H1 (cell line): Measurements from ENCODE around the gene PREX1. TPM values are rescaled to one million over a fixed set of nuclear protein-coding genes. Genes with fewer than 3 reads are reported as not detected.

Experiments
- CTCF ChIA-PET: fragments of 300-600 bp; sonication (Branson Sonifier 250); formaldehyde crosslinking; loops from one replicate; lab custom pipeline; 2021; ENCODE audit not compliant: partially characterized antibody; lab: Charles Lee
- POLR2A ChIA-PET: fragments of 300-600 bp; sonication (Branson Sonifier 250); formaldehyde crosslinking; loops from one replicate; lab custom pipeline; 2021; ENCODE audit warnings: inconsistent platforms; ENCODE audit not compliant: partially characterized antibody; lab: Charles Lee
- DNase-seq, 2 experiments: peaks; one replicate each; pipeline versions ENCODE4 v3.0.0 to v3.0.0-alpha.2; 2010 to 2022; ENCODE audit warnings: low spot score in 2 of 2, low read depth in 1 of 2, mixed read lengths in 1 of 2
- FAIRE-seq: peaks from 2 replicates; lab custom pipeline; 2011; peaks lifted over from hg19 to GRCh38; lab: Jason Lieb, UNC
- H2AFZ ChIP-seq: 2 replicates; pipeline ENCODE4 v1.8.1; 2012; ENCODE audit warnings: low read length, inconsistent platforms
- H2AK5ac ChIP-seq: 2 replicates; pipeline ENCODE4 v1.6.1; 2013; ENCODE audit warnings: low read depth, low read length
- H2BK120ac ChIP-seq: replicated peaks from 2 replicates; pipeline ENCODE3; 2013; ENCODE audit warnings: low read depth, low read length, inconsistent platforms
- H2BK12ac ChIP-seq: 2 replicates; pipeline ENCODE4 v1.6.1; 2013; ENCODE audit warnings: low read depth, low read length
- H2BK15ac ChIP-seq: 2 replicates; pipeline ENCODE4 v1.6.1; 2013; ENCODE audit warnings: low read length
- H2BK20ac ChIP-seq: 2 replicates; pipeline ENCODE4 v1.6.1; 2013; ENCODE audit warnings: low read length
- H2BK5ac ChIP-seq: 2 replicates; pipeline ENCODE4 v1.6.1; 2013; ENCODE audit warnings: low read depth, low read length
- H3K14ac ChIP-seq: 2 replicates; pipeline ENCODE4 v1.6.1; 2013; ENCODE audit warnings: inconsistent platforms; ENCODE audit not compliant: insufficient read length
- H3K18ac ChIP-seq: 2 replicates; pipeline ENCODE4 v1.6.1; 2013; ENCODE audit warnings: low read length; ENCODE audit errors: extremely low read depth
- H3K23ac ChIP-seq: 2 replicates; pipeline ENCODE4 v1.6.1; 2013; ENCODE audit warnings: inconsistent platforms; ENCODE audit not compliant: insufficient read length
- H3K23me2 ChIP-seq: 2 replicates; pipeline ENCODE4 v1.6.1; 2013; ENCODE audit warnings: low read depth, low read length
- H3K27ac ChIP-seq: 2 replicates; pipeline ENCODE4 v1.6.1; 2011; ENCODE audit warnings: low read depth, low read length, inconsistent platforms
- H3K27me3 ChIP-seq, 4 experiments: replicated peaks in 1 of 4; 1 replicate in 1 of 4; 2 replicates in 3 of 4; pipeline versions ENCODE4 v1.6.1 to v1.8.1; 2011 to 2013; ENCODE audit warnings: low read length in 3 of 4, mild to moderate bottlenecking in 3 of 4, inconsistent platforms in 2 of 4, mixed read lengths in 2 of 4, moderate library complexity in 1 of 4; ENCODE audit not compliant: control insufficient read depth in 3 of 4, insufficient read depth in 3 of 4; ENCODE audit errors: extremely low read depth in 1 of 4
- H3K36me3 ChIP-seq, 4 experiments: 2 replicates each; pipeline versions ENCODE4 v1.6.1 to v1.8.1; 2011 to 2013; ENCODE audit warnings: mild to moderate bottlenecking in 4 of 4, low read length in 3 of 4, moderate library complexity in 2 of 4, control low read depth in 1 of 4, inconsistent platforms in 1 of 4; ENCODE audit not compliant: insufficient read depth in 4 of 4, control insufficient read depth in 2 of 4
- H3K4ac ChIP-seq: replicated peaks from 2 replicates; pipeline ENCODE3; 2013; ENCODE audit warnings: low read length, low read depth, mixed read lengths, inconsistent platforms; ENCODE audit not compliant: insufficient read length
- H3K4me1 ChIP-seq, 4 experiments: replicated peaks in 1 of 4; 1 replicate in 1 of 4; 2 replicates in 3 of 4; pipeline versions ENCODE4 v1.6.1 to v1.8.1; 2011 to 2013; ENCODE audit warnings: low read length in 3 of 4, inconsistent platforms in 2 of 4, mixed read lengths in 1 of 4; ENCODE audit not compliant: insufficient read depth in 4 of 4, control insufficient read depth in 3 of 4
- H3K4me2 ChIP-seq, 2 experiments: 2 replicates each; pipeline versions ENCODE4 v1.6.1 to v1.8.1; 2011 to 2013; ENCODE audit warnings: low read depth in 2 of 2, low read length in 2 of 2, control low read depth in 1 of 2, inconsistent platforms in 1 of 2, mild to moderate bottlenecking in 1 of 2; ENCODE audit not compliant: insufficient read depth in 1 of 2
- H3K4me3 ChIP-seq, 4 experiments: fragments of 200-600, 300-600 bp in 1 of 4; sonication (generic), shearing (Covaris generic), sonication (Bioruptor Twin) in 1 of 4; 2 replicates each; pipeline versions ENCODE4 v1.5.1 to v1.8.1; 2011 to 2016; ENCODE audit warnings: low read length in 4 of 4, low read depth in 3 of 4, control low read depth in 2 of 4, inconsistent platforms in 2 of 4, mild to moderate bottlenecking in 2 of 4, mixed read lengths in 1 of 4, moderate library complexity in 1 of 4; ENCODE audit not compliant: insufficient read depth in 2 of 4; ENCODE audit errors: extremely low read depth in 1 of 4
- H3K56ac ChIP-seq: replicated peaks from 2 replicates; pipeline ENCODE3; 2013; ENCODE audit warnings: low read depth, mild to moderate bottlenecking, mixed read lengths, low read length, inconsistent platforms; ENCODE audit not compliant: insufficient read length
- H3K79me1 ChIP-seq: 2 replicates; pipeline ENCODE4 v1.6.1; 2013; ENCODE audit warnings: low read depth, low read length, control low read depth
- H3K79me2 ChIP-seq, 2 experiments: 2 replicates each; pipeline versions ENCODE4 v1.6.1 to v1.8.1; 2012 to 2013; ENCODE audit warnings: low read length in 2 of 2, mild to moderate bottlenecking in 2 of 2, inconsistent platforms in 1 of 2; ENCODE audit not compliant: insufficient read depth in 2 of 2, control insufficient read depth in 1 of 2
- H3K9ac ChIP-seq, 4 experiments: replicated peaks in 1 of 4; 1 replicate in 1 of 4; 2 replicates in 3 of 4; pipeline versions ENCODE4 v1.6.1 to v1.8.1; 2011 to 2013; ENCODE audit warnings: low read depth in 3 of 4, low read length in 3 of 4, control low read depth in 2 of 4, mild to moderate bottlenecking in 2 of 4, moderate library complexity in 2 of 4, inconsistent platforms in 1 of 4; ENCODE audit errors: extremely low read depth in 1 of 4
- H3K9me3 ChIP-seq, 2 experiments: 2 replicates each; pipeline versions ENCODE4 v1.6.1 to v1.8.1; 2012 to 2013; ENCODE audit warnings: mild to moderate bottlenecking in 2 of 2, moderate library complexity in 2 of 2, control low read depth in 1 of 2, inconsistent platforms in 1 of 2, low read depth in 1 of 2, low read length in 1 of 2, mixed read lengths in 1 of 2; ENCODE audit not compliant: insufficient read depth in 2 of 2
- H4K20me1 ChIP-seq, 2 experiments: replicated peaks in 1 of 2; 2 replicates each; pipeline versions ENCODE3 to v1.8.1; 2011 to 2013; ENCODE audit warnings: inconsistent platforms in 2 of 2, low read length in 2 of 2, mild to moderate bottlenecking in 1 of 2; ENCODE audit not compliant: insufficient read depth in 2 of 2, control insufficient read depth in 1 of 2
- H4K5ac ChIP-seq: 2 replicates; pipeline ENCODE4 v1.6.1; 2013; ENCODE audit warnings: low read length, low read depth, mixed read lengths, inconsistent platforms; ENCODE audit not compliant: insufficient read length
- H4K8ac ChIP-seq: 2 replicates; pipeline ENCODE4 v1.8.0; 2013; ENCODE audit warnings: mild to moderate bottlenecking, moderate library complexity, low read length, inconsistent platforms; ENCODE audit not compliant: insufficient read depth; ENCODE audit errors: extremely low read depth
- H4K91ac ChIP-seq: replicated peaks from 2 replicates; pipeline ENCODE3; 2013; ENCODE audit warnings: low read length, mixed read lengths, inconsistent platforms; ENCODE audit not compliant: insufficient read length
- CEBPB ChIP-seq: IDR thresholded peaks from 2 replicates; pipeline ENCODE4 v1.6.1; 2012; ENCODE audit warnings: low read depth, low read length
- FOSL1 ChIP-seq: IDR thresholded peaks from 2 replicates; pipeline ENCODE4 v1.6.1; 2011; ENCODE audit warnings: mild to moderate bottlenecking, low read depth, low read length, moderate library complexity; ENCODE audit not compliant: insufficient read depth
- GTF2F1 ChIP-seq: IDR thresholded peaks from 2 replicates; pipeline ENCODE4 v1.6.1; 2012; ENCODE audit warnings: low read depth, low read length, improper control_type of control experiment, borderline replicate concordance
- NRF1 ChIP-seq: IDR thresholded peaks from 2 replicates; pipeline ENCODE4 v1.6.1; 2011; ENCODE audit warnings: mild to moderate bottlenecking, low read depth, low read length, improper control_type of control experiment
- YY1 ChIP-seq: IDR thresholded peaks from 2 replicates; pipeline ENCODE4 v1.6.1; 2011; ENCODE audit warnings: low read depth, mild to moderate bottlenecking, low read length
- WGBS, 2 experiments: shearing (Covaris generic) in 1 of 2; methylation state at CpG; one replicate each; pipeline versions ENCODE4 v1.1.6 to v1.1.7; 2013 to 2015; ENCODE audit warnings: low lambda C conversion rate in 2 of 2, mixed read lengths in 2 of 2, inconsistent platforms in 1 of 2, low coverage in 1 of 2, missing lambda C conversion rate in 1 of 2; ENCODE audit not compliant: insufficient replicate concordance in 2 of 2, insufficient coverage in 1 of 2, insufficient read length in 1 of 2; ENCODE audit errors: extremely low coverage in 1 of 2, missing lambda C conversion rate in 1 of 2; 5-methylcytosine and 5-hydroxymethylcytosine counted together
- polyA plus RNA-seq, 7 experiments: library from polyadenylated mRNA; depleted of rRNA in 3 of 7; stranded (reverse) in 5 of 7; unstranded in 2 of 7; fragments of >200 nt in 5 of 7; fragments of 200-250 nt in 2 of 7; gene quantifications; 1 replicate in 5 of 7; 2 replicates in 1 of 7; 4 replicates in 1 of 7; pipeline versions ENCODE4 v1.2.1 to v1.2.3, GENCODE V29; 2011 to 2013; ENCODE audit warnings: missing spikeins in 2 of 7, mixed read lengths in 2 of 7
- total RNA-seq: library from RNA; stranded (reverse); fragmentation: NEBNext Ultra II Directional; extraction: Animal tissue kit (Norgen Biotek cat#: 25700); gene quantifications from 2 replicates; pipeline ENCODE4 v1.2.1, GENCODE V29; 2021
- TF ChIP-seq, protein P1 (sequence below): IDR thresholded peaks from 2 replicates; pipeline ENCODE4 v1.6.1; 2011; ENCODE audit warnings: low read depth, mild to moderate bottlenecking, low read length; ENCODE audit not compliant: insufficient read depth

Gene PREX1
- total and polyA plus RNA-seq, 2 of the 8 experiments (the other 6 are each of a cell fraction or from before 2014, with no cell fraction given), result 10.7 to 12.8 TPM

GRCh38 chr20:48633620-48634257, 194.1 kb downstream of the PREX1 start:
- WGBS, 2 experiments, result 73 to 100% methylated on average over 1 to 9 of the region's 9 CpGs
- CTCF ChIA-PET, result interaction anchor here (1.3 to 2.1 kb wide), 2 partner anchors 13 to 23 kb away, joined by 3 to 9 read pairs; no protein-coding TSS in a partner anchor
- H3K23ac ChIP-seq, result no peak overlapping the region

More at GRCh38 chr20:48633620-48634257, 194.1 kb downstream of the PREX1 start:
- H3K36me3 ChIP-seq, result no peaks in the 10 kb centered on the region
- H2BK20ac ChIP-seq, result no peak overlapping the region
- no peak overlapping the region for H3K4me3 ChIP-seq
- H3K9ac ChIP-seq, result no peak overlapping the region
- H3K23me2 ChIP-seq, result peaks cover 4% of the 10 kb centered on the region
- H2AK5ac ChIP-seq, result no peak overlapping the region
- no peaks in the 10 kb centered on the region for H3K79me2 ChIP-seq
- H2AFZ ChIP-seq, result no peak overlapping the region
- H4K5ac ChIP-seq, result no peak overlapping the region
- H2BK5ac ChIP-seq, result no peak overlapping the region
- no peak overlapping the region for H3K4me2 ChIP-seq
- no peak overlapping the region for H2BK12ac ChIP-seq
- H2BK120ac ChIP-seq, result no peak overlapping the region
- peaks cover 0 to 6% (median 2%) of the 10 kb centered on the region in 4 experiments; a peak in 5 of 7 replicates for H3K4me1 ChIP-seq
- no peak for DNase-seq
- H3K79me1 ChIP-seq, result no peaks in the 10 kb centered on the region
- no peak overlapping the region for H3K4ac ChIP-seq
- H4K20me1 ChIP-seq, result peaks cover 0 to 4% of the 10 kb centered on the region in 2 experiments
- no peaks in the 10 kb centered on the region for H3K9me3 ChIP-seq
- no peak overlapping the region for H4K8ac ChIP-seq
- POLR2A ChIA-PET, result no interaction called here
- no peak overlapping the region for H3K14ac ChIP-seq
- no peak overlapping the region for H3K56ac ChIP-seq
- FAIRE-seq, result no peak
- no peak overlapping the region for H3K18ac ChIP-seq
- no peak overlapping the region for H3K27ac ChIP-seq
- no peak overlapping the region for H4K91ac ChIP-seq
- H3K27me3 ChIP-seq, result no peaks in the 10 kb centered on the region
- no peak overlapping the region for H2BK15ac ChIP-seq
- no peak for TF ChIP-seq NRF1
- TF ChIP-seq, protein P1, sequence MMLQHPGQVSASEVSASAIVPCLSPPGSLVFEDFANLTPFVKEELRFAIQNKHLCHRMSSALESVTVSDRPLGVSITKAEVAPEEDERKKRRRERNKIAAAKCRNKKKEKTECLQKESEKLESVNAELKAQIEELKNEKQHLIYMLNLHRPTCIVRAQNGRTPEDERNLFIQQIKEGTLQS, result no peak
- no peak for TF ChIP-seq FOSL1
- TF ChIP-seq YY1, result no peak
- no peak for TF ChIP-seq CEBPB
- TF ChIP-seq GTF2F1, result no peak
